HG02970 (cell line): ENCODE measurements around the gene DOCK9.

Experiments
- ATAC-seq: cut with Tn5 transposase; IDR thresholded peaks from one replicate; pipeline ENCODE4 v1.9.1; 2021; ENCODE audit warnings: mild to moderate bottlenecking, moderate library complexity, moderate number of reproducible peaks; ENCODE audit not compliant: unreplicated experiment, low FRiP score

The DOCK9 gene

GRCh38 chr13:98781905-98782304 is 196.0 kb downstream of the DOCK9 start:
- no peak for ATAC-seq

GRCh38 chr13:98781470-98781869 is 196.4 kb downstream of the DOCK9 start:
- ATAC-seq: no peak

- no peak for ATAC-seq
These were observed 196.8 kb downstream of the DOCK9 start for GRCh38 chr13:98781045-98781444.

GRCh38 chr13:98780451-98780850 is 197.4 kb downstream of the DOCK9 start:
- ATAC-seq: no peak

- no peak for ATAC-seq
These were observed 198.2 kb downstream of the DOCK9 start for GRCh38 chr13:98779695-98780094.

GRCh38 chr13:98778749-98779148 is 199.1 kb downstream of the DOCK9 start:
- no peak for ATAC-seq

GRCh38 chr13:98776644-98777043 is 201.2 kb downstream of the DOCK9 start:
- ATAC-seq: no peak

GRCh38 chr13:98775844-98776598 is 201.8 kb downstream of the DOCK9 start:
- no peak for ATAC-seq

GRCh38 chr13:98775386-98775785 is 202.5 kb downstream of the DOCK9 start:
- ATAC-seq: no peak

- ATAC-seq: no peak
These were observed 203.1 kb downstream of the DOCK9 start for GRCh38 chr13:98774776-98775175.

GRCh38 chr13:98773921-98774320 is 203.9 kb downstream of the DOCK9 start:
- ATAC-seq: no peak

- no peak for ATAC-seq
These were observed 204.9 kb downstream of the DOCK9 start for GRCh38 chr13:98772794-98773452.

- no peak for ATAC-seq
These were observed 205.8 kb downstream of the DOCK9 start for GRCh38 chr13:98771838-98772611.

- no peak for ATAC-seq
These were observed 208.1 kb downstream of the DOCK9 start for GRCh38 chr13:98769736-98770135.

GRCh38 chr13:98768522-98768921 is 209.3 kb downstream of the DOCK9 start:
- no peak for ATAC-seq

- ATAC-seq: no peak
These were observed 211.2 kb downstream of the DOCK9 start for GRCh38 chr13:98766697-98767096.

GRCh38 chr13:98765996-98766519 is 211.8 kb downstream of the DOCK9 start:
- no peak for ATAC-seq

- ATAC-seq: no peak
These were observed 215.8 kb downstream of the DOCK9 start for GRCh38 chr13:98761986-98762616.

- no peak for ATAC-seq
These were observed 216.5 kb downstream of the DOCK9 start for GRCh38 chr13:98761126-98761985.

GRCh38 chr13:98755729-98756128 is 222.1 kb downstream of the DOCK9 start:
- ATAC-seq: no peak
